HG03342 (cell line): ENCODE measurements around the gene MECP2.

Source experiments
- ATAC-seq: cut with Tn5 transposase; IDR thresholded peaks from one replicate; pipeline ENCODE4 v1.9.1; 2021; ENCODE audit warnings: mild to moderate bottlenecking, moderate library complexity; ENCODE audit not compliant: unreplicated experiment

The MECP2 gene

GRCh38 chrX:154064637-154065435, 32.7 kb downstream of the MECP2 start:
- no peak for ATAC-seq

DNA sequence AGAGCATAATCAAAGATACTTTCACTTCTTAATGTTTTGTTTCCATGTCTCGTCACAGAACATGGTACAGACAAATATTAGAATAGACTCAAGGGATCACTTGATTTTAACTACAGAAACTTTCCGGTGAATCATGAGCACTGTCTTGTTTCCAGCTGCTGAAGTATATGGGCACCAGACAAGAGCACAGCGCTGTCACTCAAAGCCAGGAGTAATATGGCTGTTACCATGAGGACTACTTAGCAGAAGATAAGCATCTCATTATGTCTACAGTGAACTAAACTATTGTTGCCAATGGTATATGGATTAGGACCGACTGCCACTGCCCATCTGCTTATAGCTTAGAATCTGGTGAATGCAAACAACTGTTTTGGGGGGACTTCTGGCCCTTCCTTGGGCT, 34.3 kb downstream of the MECP2 start:
- no peak for ATAC-seq

GRCh38 chrX:154061801-154062200, 35.7 kb downstream of the MECP2 start:
- ATAC-seq = no peak

- ATAC-seq = no peak
Measured at GRCh38 chrX:154059729-154060245, 37.7 kb downstream of the MECP2 start.

GRCh38 chrX:154059231-154059630, 38.3 kb downstream of the MECP2 start:
- ATAC-seq = no peak

DNA sequence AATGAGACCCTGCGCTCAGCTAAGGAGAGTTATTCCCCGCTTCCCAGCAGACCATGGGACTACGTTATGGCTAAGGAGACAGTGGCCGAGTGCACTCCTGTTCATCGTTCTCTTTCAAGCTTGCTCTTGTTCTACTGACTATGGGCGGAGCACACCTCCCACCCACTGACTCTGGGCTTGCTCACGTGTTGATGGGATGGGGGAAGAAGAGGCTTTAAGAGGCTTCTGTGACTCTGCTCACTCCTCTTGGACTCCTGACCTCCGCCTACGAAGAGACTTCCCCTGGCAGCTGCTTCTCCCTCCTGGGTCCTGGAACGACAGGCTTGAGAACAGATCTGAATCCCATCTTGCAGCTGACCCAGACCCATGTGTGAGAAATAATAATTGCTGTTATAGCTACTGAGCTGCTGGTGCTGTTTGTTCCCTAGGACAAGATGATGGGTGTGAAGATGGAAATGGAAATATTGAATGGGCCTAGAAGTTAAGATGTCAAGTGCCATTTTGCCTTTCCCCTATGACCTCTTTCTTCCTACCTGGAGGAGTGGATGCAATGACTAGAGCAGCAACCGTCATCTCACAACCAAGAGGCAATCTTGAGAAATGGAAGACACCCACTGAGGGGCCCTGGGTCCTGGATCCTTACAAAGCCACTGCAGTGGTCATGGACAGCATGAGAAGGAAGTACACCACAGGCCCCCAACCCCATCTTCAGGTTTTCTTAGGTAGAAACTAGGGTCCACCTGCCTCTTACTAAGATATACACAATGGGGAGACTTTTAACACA, 39.1 kb downstream of the MECP2 start:
- ATAC-seq = no peak

GRCh38 chrX:154057791-154058190, 39.7 kb downstream of the MECP2 start:
- no peak for ATAC-seq

DNA sequence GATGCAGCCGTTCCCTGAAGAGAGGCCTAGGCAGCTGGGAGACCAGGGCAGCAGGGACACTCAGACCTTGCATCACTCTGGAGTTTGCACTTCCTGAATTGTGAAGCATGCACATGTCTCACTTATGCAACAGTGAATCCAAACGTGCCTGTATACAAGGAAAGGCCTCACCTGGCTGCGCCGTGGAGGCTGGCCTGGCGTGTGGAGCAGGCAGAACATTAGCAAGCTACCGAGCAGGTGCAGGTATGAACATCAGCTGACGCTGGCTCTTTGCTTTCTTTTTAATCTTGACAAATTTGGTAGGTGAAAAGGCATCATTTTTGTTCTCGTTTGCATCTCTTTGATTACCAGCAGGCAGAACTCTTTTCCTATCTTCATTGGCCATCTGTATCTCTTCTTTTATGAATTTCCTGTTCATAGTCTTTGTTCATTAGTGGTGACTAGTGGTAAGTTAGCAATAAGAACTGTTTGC, 40.7 kb downstream of the MECP2 start:
- ATAC-seq = no peak

- ATAC-seq = no peak
Measured at GRCh38 chrX:154051201-154051810, 46.2 kb downstream of the MECP2 start.

GRCh38 chrX:154050113-154050495, 47.4 kb downstream of the MECP2 start:
- ATAC-seq = no peak

- ATAC-seq = no peak
Measured at GRCh38 chrX:154049209-154050112, 48.1 kb downstream of the MECP2 start.

- ATAC-seq = no peak
Measured at GRCh38 chrX:154048398-154048797, 49.1 kb downstream of the MECP2 start.

- no peak for ATAC-seq
Measured at GRCh38 chrX:154046940-154047610, 50.4 kb downstream of the MECP2 start.

GRCh38 chrX:154046031-154046781, 51.3 kb downstream of the MECP2 start:
- ATAC-seq = no peak

- ATAC-seq = no peak
Measured at GRCh38 chrX:154044091-154044490, 53.4 kb downstream of the MECP2 start.

DNA sequence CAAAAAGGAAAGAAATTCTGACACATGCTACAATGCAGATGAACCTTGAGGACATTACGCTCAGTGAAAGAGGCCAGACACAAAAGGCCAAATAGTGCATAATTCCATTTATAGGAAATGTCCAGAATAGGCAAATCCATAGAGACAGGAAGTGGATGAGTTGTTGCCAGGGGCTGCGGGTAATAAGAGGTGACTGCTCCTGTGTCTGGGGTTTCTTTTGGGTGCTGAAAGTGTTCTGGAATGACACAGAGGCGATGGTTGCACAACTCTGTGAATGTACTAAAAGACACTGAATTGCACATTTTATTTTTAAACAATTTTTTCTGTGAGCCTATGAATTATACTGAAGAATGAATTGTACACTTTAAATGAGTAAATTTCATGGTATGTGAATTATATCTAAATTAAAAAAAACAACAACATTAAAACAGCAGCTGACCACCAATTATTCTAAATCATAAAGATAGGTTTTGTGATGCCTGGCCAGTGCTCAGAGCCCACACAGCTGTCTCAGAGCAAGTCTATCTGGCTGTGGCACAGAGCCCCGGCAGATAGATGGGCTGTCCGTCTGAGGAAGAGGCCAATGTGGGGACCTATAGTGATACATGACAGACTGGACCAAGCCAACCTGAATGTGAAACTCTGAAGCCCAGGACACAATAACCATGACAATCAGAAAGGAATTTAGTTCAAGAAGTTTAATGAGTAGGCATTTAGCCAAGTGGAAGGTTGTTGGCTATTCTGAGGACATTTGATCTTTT, 54.3 kb downstream of the MECP2 start:
- ATAC-seq = no peak

- no peak for ATAC-seq
Measured at GRCh38 chrX:154040863-154041262, 56.7 kb downstream of the MECP2 start.

- no peak for ATAC-seq
Measured at GRCh38 chrX:154040307-154040756, 57.2 kb downstream of the MECP2 start.
